ENCODE data around the gene RGS4.

GRCh38 chr1:163063143-163063542 lies 6.0 kb upstream of the RGS4 start:
- TF ChIP-seq, protein P1, sequence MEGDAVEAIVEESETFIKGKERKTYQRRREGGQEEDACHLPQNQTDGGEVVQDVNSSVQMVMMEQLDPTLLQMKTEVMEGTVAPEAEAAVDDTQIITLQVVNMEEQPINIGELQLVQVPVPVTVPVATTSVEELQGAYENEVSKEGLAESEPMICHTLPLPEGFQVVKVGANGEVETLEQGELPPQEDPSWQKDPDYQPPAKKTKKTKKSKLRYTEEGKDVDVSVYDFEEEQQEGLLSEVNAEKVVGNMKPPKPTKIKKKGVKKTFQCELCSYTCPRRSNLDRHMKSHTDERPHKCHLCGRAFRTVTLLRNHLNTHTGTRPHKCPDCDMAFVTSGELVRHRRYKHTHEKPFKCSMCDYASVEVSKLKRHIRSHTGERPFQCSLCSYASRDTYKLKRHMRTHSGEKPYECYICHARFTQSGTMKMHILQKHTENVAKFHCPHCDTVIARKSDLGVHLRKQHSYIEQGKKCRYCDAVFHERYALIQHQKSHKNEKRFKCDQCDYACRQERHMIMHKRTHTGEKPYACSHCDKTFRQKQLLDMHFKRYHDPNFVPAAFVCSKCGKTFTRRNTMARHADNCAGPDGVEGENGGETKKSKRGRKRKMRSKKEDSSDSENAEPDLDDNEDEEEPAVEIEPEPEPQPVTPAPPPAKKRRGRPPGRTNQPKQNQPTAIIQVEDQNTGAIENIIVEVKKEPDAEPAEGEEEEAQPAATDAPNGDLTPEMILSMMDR (IDR thresholded peaks at IDR 0.05) = no peak
- no peak for TF ChIP-seq EZH2 (IDR thresholded peaks at IDR 0.05)

Measured in neural progenitor cell (in vitro differentiated cells).